ENCODE measurements around the gene RGS14. TPM values are rescaled to one million over a fixed set of nuclear protein-coding genes. Genes with fewer than 3 reads are reported as not detected.

Gene RGS14
- total and polyA plus RNA-seq, 3 donors from 2014 or later = 25.3 to 40.5 (median 39.2) TPM

GRCh38 chr5:177383181-177383580 lies 25.5 kb downstream of the RGS14 start:
- intact Hi-C loops (cut with DNase I; ENCODE audit: low total_unique reads) = no loop called here
- Histone ChIP-seq H3K4me3 (no peak overlapping the region), H3K27me3 (no peaks in the 10 kb centered on the region), H3K27ac (no peak overlapping the region), H3K9me3 (no peaks in the 10 kb centered on the region), H3K4me1 (peaks cover 8% of the 10 kb centered on the region), H3K36me3 (ENCODE audit: low read depth, missing control alignments) (no peaks in the 10 kb centered on the region)
- TF ChIP-seq POLR2A (IDR thresholded peaks at IDR 0.05) (no peak), CTCF (IDR thresholded peaks at IDR 0.05) (no peak)
- WGBS, 2 donors = 88 to 94% methylated on average over 9 of the region's 9 CpGs
- no peak for DNase-seq

- no peak for DNase-seq
- intact Hi-C loops (cut with DNase I; ENCODE audit: low total_unique reads) = no loop called here
- Histone ChIP-seq H3K27me3 (no peaks in the 10 kb centered on the region), H3K9me3 (no peaks in the 10 kb centered on the region), H3K4me3 (no peak within 1 kb of the TSS), H3K36me3 (ENCODE audit: low read depth, missing control alignments) (no peaks in the 10 kb centered on the region), H3K4me1 (peaks cover 8% of the 10 kb centered on the region), H3K27ac (no peak within 1 kb of the TSS)
- TF ChIP-seq POLR2A (IDR thresholded peaks at IDR 0.05) (no peak), CTCF (IDR thresholded peaks at IDR 0.05) (no peak)
- 80% methylated on average over 4 of the region's 4 CpGs; no CpG with 5 or more reads in 1 of the 2 donors for WGBS, 2 donors
Observed at GRCh38 chr5:177384134-177384533, 26.4 kb downstream of the RGS14 start, which contains the start of gene SLC34A1. Gene SLC34A1 (plus strand): TSS chr5:177384434. CDS start chr5:177385742, 1,308 bp downstream.

- DNase-seq = no peak
- Histone ChIP-seq H3K4me3 (no peak overlapping the region), H3K27ac (no peak overlapping the region), H3K9me3 (no peaks in the 10 kb centered on the region), H3K4me1 (peaks cover 8% of the 10 kb centered on the region), H3K36me3 (ENCODE audit: low read depth, missing control alignments) (no peaks in the 10 kb centered on the region), H3K27me3 (no peaks in the 10 kb centered on the region)
- intact Hi-C loops (cut with DNase I; ENCODE audit: low total_unique reads) = no loop called here
- 67 to 87% methylated on average over 7 to 10 of the region's 11 CpGs for WGBS, 2 donors
- TF ChIP-seq POLR2A (IDR thresholded peaks at IDR 0.05) (no peak), CTCF (IDR thresholded peaks at IDR 0.05) (no peak)
Observed at GRCh38 chr5:177385720-177386119, 28.0 kb downstream of the RGS14 start.

- TF ChIP-seq POLR2A (IDR thresholded peaks at IDR 0.05) (no peak), CTCF (IDR thresholded peaks at IDR 0.05) (no peak)
- Histone ChIP-seq H3K9me3 (no peaks in the 10 kb centered on the region), H3K4me1 (peaks cover 8% of the 10 kb centered on the region), H3K27ac (no peak overlapping the region), H3K4me3 (no peak overlapping the region), H3K27me3 (no peaks in the 10 kb centered on the region), H3K36me3 (ENCODE audit: low read depth, missing control alignments) (no peaks in the 10 kb centered on the region)
- intact Hi-C loops (cut with DNase I; ENCODE audit: low total_unique reads) = no loop called here
- no peak for DNase-seq
- 88 to 90% methylated on average over 7 to 8 of the region's 8 CpGs for WGBS, 2 donors
Observed at GRCh38 chr5:177386542-177386941, 28.8 kb downstream of the RGS14 start.

- Histone ChIP-seq H3K27me3 (no peaks in the 10 kb centered on the region), H3K9me3 (no peaks in the 10 kb centered on the region), H3K4me3 (no peak overlapping the region), H3K27ac (no peak overlapping the region), H3K36me3 (ENCODE audit: low read depth, missing control alignments) (no peaks in the 10 kb centered on the region), H3K4me1 (peaks cover 5% of the 10 kb centered on the region)
- intact Hi-C loops (cut with DNase I; ENCODE audit: low total_unique reads) = no loop called here
- DNase-seq = no peak
- TF ChIP-seq POLR2A (IDR thresholded peaks at IDR 0.05) (no peak), CTCF (IDR thresholded peaks at IDR 0.05) (no peak)
- 85 to 87% methylated on average over 12 to 14 of the region's 14 CpGs for WGBS, 2 donors
Observed at GRCh38 chr5:177387405-177387804, 29.7 kb downstream of the RGS14 start.

All from testis (tissue), 3 donors.